K562 treated with DMSO at 1 percent for 4 hours (cell line): ENCODE data around the gene GGT6. TPM values are rescaled to one million over a fixed set of nuclear protein-coding genes. Genes with fewer than 3 reads are reported as not detected.

Source experiments
- total RNA-seq: library from RNA; unstranded; fragments of 300-600 nt; gene quantifications from 2 replicates; pipeline ENCODE4 v1.2.3, GENCODE V29; 2022; ENCODE audit not compliant: insufficient read depth

Gene GGT6
- not detected in 2 replicates for total RNA-seq

GRCh38 chr17:4560421-4560820 lies at the start of gene GGT6:
TSS of gene GGT6 (minus strand) at chr17:4560577. CDS start at chr17:4560521, 56 bp downstream.

GRCh38 chr17:4584101-4584916 lies 23.9 kb upstream of the GGT6 start, which contains the start of gene SMTNL2:
TSS of gene SMTNL2 (plus strand) at chr17:4584529. CDS start at chr17:4584606, 77 bp downstream.

GRCh38 chr17:4554997-4555799 lies 5.2 kb downstream of the GGT6 start, which contains the start of gene MYBBP1A:
TSS of gene MYBBP1A (minus strand) at chr17:4555384. CDS start at chr17:4555324, 60 bp downstream.

Other genes starting within 250 kb of the GGT6 start
- gene UBE2G1, start 193.9 kb downstream of the GGT6 start, total RNA-seq = 31.9 and 44.7 TPM in 2 replicates
- not detected in 2 replicates for gene SPNS3, start 126.6 kb downstream of the GGT6 start, total RNA-seq
- gene SPNS2, start 61.7 kb downstream of the GGT6 start, total RNA-seq = not detected in 2 replicates
- gene MYBBP1A, start 5.2 kb downstream of the GGT6 start, total RNA-seq = 14.2 and 18.0 TPM in 2 replicates
- gene SMTNL2, start 24.0 kb upstream of the GGT6 start, total RNA-seq = not detected in 2 replicates
- gene ALOX15, start 81.1 kb upstream of the GGT6 start, total RNA-seq = not detected in 2 replicates
- gene PELP1, start 143.6 kb upstream of the GGT6 start, total RNA-seq = 37.2 and 38.9 TPM in 2 replicates
- gene ARRB2, start 150.1 kb upstream of the GGT6 start, total RNA-seq = 18.1 and 20.6 TPM in 2 replicates
- 4.9 and 10.5 TPM in 2 replicates for gene MED11, start 170.9 kb upstream of the GGT6 start, total RNA-seq
- gene ZMYND15, start 179.3 kb upstream of the GGT6 start, total RNA-seq = not detected in 2 replicates
- not detected in 2 replicates for gene CXCL16, start 179.4 kb upstream of the GGT6 start, total RNA-seq
- not detected in 2 replicates for gene TM4SF5, start 211.3 kb upstream of the GGT6 start, total RNA-seq
- gene VMO1, start 225.8 kb upstream of the GGT6 start, total RNA-seq = not detected in 2 replicates
- 1.6 TPM in 1 of 2 replicates, not detected in the other for gene GLTPD2, start 228.4 kb upstream of the GGT6 start, total RNA-seq
- gene PSMB6, start 235.6 kb upstream of the GGT6 start, total RNA-seq = 139 and 156 TPM in 2 replicates
- 4.0 and 14.9 TPM in 2 replicates for gene PLD2, start 246.6 kb upstream of the GGT6 start, total RNA-seq